Adipocyte (in vitro differentiated cells): ENCODE results near the gene DLG2.

ENCODE experiments used
- DNase-seq: peaks from one replicate; pipeline ENCODE4 v3.0.0-alpha.2; 2015; ENCODE audit warnings: low read depth
- H3K27me3 ChIP-seq: replicated peaks from 2 replicates; pipeline ENCODE4 v1.7.0; 2013; ENCODE audit warnings: mild to moderate bottlenecking, low read length, moderate library complexity; ENCODE audit not compliant: control insufficient read depth, insufficient read depth
- H3K36me3 ChIP-seq: 2 replicates; pipeline ENCODE4 v1.7.0; 2013; ENCODE audit warnings: low read length, mild to moderate bottlenecking, moderate library complexity; ENCODE audit not compliant: control insufficient read depth, insufficient read depth, severe bottlenecking
- H3K4me1 ChIP-seq: 2 replicates; pipeline ENCODE4 v1.7.0; 2013; ENCODE audit warnings: mild to moderate bottlenecking, low read length, moderate library complexity; ENCODE audit not compliant: control insufficient read depth, insufficient read depth
- H3K4me3 ChIP-seq: 2 replicates; pipeline ENCODE4 v1.7.0; 2013; ENCODE audit warnings: mild to moderate bottlenecking, low read length, moderate library complexity
- H3K9ac ChIP-seq: 2 replicates; pipeline ENCODE4 v1.7.0; 2013; ENCODE audit warnings: mild to moderate bottlenecking, low read length, moderate library complexity
- H3K9me3 ChIP-seq: 2 replicates; pipeline ENCODE4 v1.7.0; 2013; ENCODE audit warnings: mild to moderate bottlenecking, low read length, moderate library complexity; ENCODE audit not compliant: control insufficient read depth

The DLG2 gene

GRCh38 chr11:84543367-84544159 lies 1083.6 kb downstream of the DLG2 start:
- no peaks in the 10 kb centered on the region for H3K36me3 ChIP-seq
- DNase-seq = no peak
- H3K4me1 ChIP-seq = peaks cover 11% of the 10 kb centered on the region
- H3K27me3 ChIP-seq = no peaks in the 10 kb centered on the region
- no peak overlapping the region for H3K4me3 ChIP-seq
- H3K9ac ChIP-seq = no peak overlapping the region
- no peaks in the 10 kb centered on the region for H3K9me3 ChIP-seq

GRCh38 chr11:84541731-84542340 lies 1085.3 kb downstream of the DLG2 start:
- Histone ChIP-seq H3K36me3 (no peaks in the 10 kb centered on the region), H3K4me3 (no peak overlapping the region), H3K9ac (no peak overlapping the region), H3K4me1 (peaks cover 11% of the 10 kb centered on the region), H3K27me3 (no peaks in the 10 kb centered on the region), H3K9me3 (no peaks in the 10 kb centered on the region)
- DNase-seq = no peak

- peaks cover 2% of the 10 kb centered on the region for H3K4me1 ChIP-seq
- H3K36me3 ChIP-seq = no peaks in the 10 kb centered on the region
- H3K27me3 ChIP-seq = no peaks in the 10 kb centered on the region
- H3K9ac ChIP-seq = no peak overlapping the region
- no peaks in the 10 kb centered on the region for H3K9me3 ChIP-seq
- DNase-seq = no peak
- H3K4me3 ChIP-seq = no peak overlapping the region
Measured at GRCh38 chr11:84536456-84536855, 1090.7 kb downstream of the DLG2 start.

- DNase-seq = no peak
- no peak overlapping the region for H3K9ac ChIP-seq
Measured at GRCh38 chr11:84532364-84532763, 1094.8 kb downstream of the DLG2 start.

GRCh38 chr11:84526250-84526649 lies 1100.9 kb downstream of the DLG2 start:
- Histone ChIP-seq H3K36me3 (no peaks in the 10 kb centered on the region), H3K9me3 (no peaks in the 10 kb centered on the region), H3K27me3 (no peaks in the 10 kb centered on the region), H3K4me1 (peaks cover 39% of the 10 kb centered on the region), H3K4me3 (no peak overlapping the region), H3K9ac (no peak overlapping the region)
- no peak for DNase-seq

More at GRCh38 chr11:84532364-84532763, 1094.8 kb downstream of the DLG2 start:
- Histone ChIP-seq H3K27me3 (no peaks in the 10 kb centered on the region), H3K36me3 (no peaks in the 10 kb centered on the region), H3K4me3 (no peak overlapping the region), H3K9me3 (no peaks in the 10 kb centered on the region), H3K4me1 (no peaks in the 10 kb centered on the region)

- H3K27me3 ChIP-seq = no peaks in the 10 kb centered on the region
- peak; percentile 59 for DNase-seq
- H3K9ac ChIP-seq = peak overlapping the region; percentile 78
Measured at GRCh38 chr11:84524422-84525051, 1102.6 kb downstream of the DLG2 start.

GRCh38 chr11:84522331-84522730 lies 1104.8 kb downstream of the DLG2 start:
- Histone ChIP-seq H3K36me3 (no peaks in the 10 kb centered on the region), H3K9me3 (no peaks in the 10 kb centered on the region), H3K4me1 (peaks cover 39% of the 10 kb centered on the region), H3K4me3 (no peak overlapping the region), H3K9ac (peak overlapping the region; percentile 70), H3K27me3 (no peaks in the 10 kb centered on the region)
- peak; percentile 5 for DNase-seq

More at GRCh38 chr11:84524422-84525051, 1102.6 kb downstream of the DLG2 start:
- no peak overlapping the region for H3K4me3 ChIP-seq
- H3K9me3 ChIP-seq = no peaks in the 10 kb centered on the region
- peaks cover 39% of the 10 kb centered on the region for H3K4me1 ChIP-seq
- H3K36me3 ChIP-seq = no peaks in the 10 kb centered on the region

GRCh38 chr11:84518631-84519183 lies 1108.4 kb downstream of the DLG2 start:
- Histone ChIP-seq H3K9ac (no peak overlapping the region), H3K9me3 (no peaks in the 10 kb centered on the region), H3K27me3 (no peaks in the 10 kb centered on the region), H3K36me3 (no peaks in the 10 kb centered on the region), H3K4me1 (peaks cover 21% of the 10 kb centered on the region), H3K4me3 (no peak overlapping the region)
- DNase-seq = no peak

- Histone ChIP-seq H3K27me3 (no peaks in the 10 kb centered on the region), H3K9ac (no peak overlapping the region), H3K4me1 (peaks cover 10% of the 10 kb centered on the region), H3K4me3 (no peak overlapping the region), H3K36me3 (no peaks in the 10 kb centered on the region), H3K9me3 (no peaks in the 10 kb centered on the region)
- DNase-seq = no peak
Measured at GRCh38 chr11:84514436-84514835, 1112.7 kb downstream of the DLG2 start.

- no peaks in the 10 kb centered on the region for H3K9me3 ChIP-seq
- H3K4me3 ChIP-seq = no peak overlapping the region
- no peaks in the 10 kb centered on the region for H3K36me3 ChIP-seq
- peaks cover 10% of the 10 kb centered on the region for H3K4me1 ChIP-seq
- H3K27me3 ChIP-seq = no peaks in the 10 kb centered on the region
- H3K9ac ChIP-seq = no peak overlapping the region
- DNase-seq = no peak
Measured at GRCh38 chr11:84503503-84503902, 1123.6 kb downstream of the DLG2 start.

- Histone ChIP-seq H3K4me1 (peaks cover 20% of the 10 kb centered on the region), H3K9me3 (no peaks in the 10 kb centered on the region), H3K36me3 (no peaks in the 10 kb centered on the region), H3K9ac (no peak overlapping the region), H3K27me3 (no peaks in the 10 kb centered on the region), H3K4me3 (no peak overlapping the region)
- DNase-seq = no peak
Measured at GRCh38 chr11:84501750-84502149, 1125.4 kb downstream of the DLG2 start.
